Psoas muscle (tissue), 8 donors: ENCODE measurements around the gene FADS3. TPM values are rescaled to one million over a fixed set of nuclear protein-coding genes. Genes with fewer than 3 reads are reported as not detected.
A peak's percentile ranks its signal among the peaks of the same experiment; 100 is the strongest.

Experiments used
- ATAC-seq, 4 donors: fragments of 200-7000 bp; cut with Tn5 transposase; one replicate each; pipeline ENCODE4 v1.9.1; 2020; ENCODE audit warnings: moderate library complexity in 3 of 4, mild to moderate bottlenecking in 2 of 4
- DNase-seq, 2 donors: peaks; one replicate each; pipeline ENCODE4 v3.0.0-alpha.2; 2020
- H3K27ac ChIP-seq: fragments of 200-600 bp; one replicate; pipeline ENCODE4 v1.8.0; 2022
- H3K27me3 ChIP-seq, 3 donors: fragments of 200-600 bp in 1 of 3; one replicate each; pipeline versions ENCODE4 v1.6.1 to v1.8.0; 2013 to 2022; ENCODE audit warnings: low read length in 2 of 3, mild to moderate bottlenecking in 2 of 3, moderate library complexity in 1 of 3; ENCODE audit not compliant: insufficient read depth in 3 of 3
- H3K36me3 ChIP-seq, 2 donors: fragments of 200-600 bp in 1 of 2; one replicate each; pipeline versions ENCODE4 v1.6.1 to v1.8.0; 2013 to 2022; ENCODE audit warnings: low read depth in 1 of 2, mild to moderate bottlenecking in 1 of 2, moderate library complexity in 1 of 2; ENCODE audit not compliant: insufficient read depth in 1 of 2
- H3K4me1 ChIP-seq: fragments of 200-600 bp; one replicate; pipeline ENCODE4 v1.8.0; 2022
- H3K4me3 ChIP-seq: fragments of 200-600 bp; one replicate; pipeline ENCODE4 v1.8.0; 2022; ENCODE audit warnings: mild to moderate bottlenecking
- H3K9me3 ChIP-seq: fragments of 200-600 bp; one replicate; pipeline ENCODE4 v1.8.0; 2022
- CTCF ChIP-seq: fragments of 200-600 bp; IDR thresholded peaks from one replicate; pipeline ENCODE4 v1.8.0; 2022; ENCODE audit warnings: antibody characterized with exemption
- WGBS, 3 donors: extraction: QIAGEN DNeasy Blood & Tissue Kit; methylation state at CpG; one replicate each; pipeline versions ENCODE4 v1.1.6 to v1.1.7; 2013; 5-methylcytosine and 5-hydroxymethylcytosine counted together
- intact Hi-C, 2 donors: fragments of 100-400 bp; cut with DNase I; formaldehyde crosslinking; loops; one replicate each; pipeline versions ENCODE4 v1.11.0 to v1.14.2; 2022
- polyA plus RNA-seq, 3 donors: library from polyadenylated mRNA; stranded (reverse); fragments of 200-250 nt; gene quantifications; one replicate each; pipeline ENCODE4 v1.2.3, GENCODE V29; 2013
- total RNA-seq, 4 donors: library from RNA; stranded (reverse); fragmentation: NEBNext Ultra II Directional in 2 of 4; extraction: Animal tissue kit (Norgen Biotek cat#: 25700) in 2 of 4; gene quantifications; one replicate each; pipeline versions ENCODE4 v1.2.1 to v1.2.4, GENCODE V29; 2021 to 2023
- donor health status: healthy with polysubstance abuse.
- donor health status: DM: no; HTN: no; CAD: no; lungs with moderate emphysema.
- donor health status: Bipolar disorder and iron deficiency.
- donor health status: healthy.
- donor health status: DM: yes; HTN: yes; CAD: no.
- donor health status: DM: no; HTN: no; CAD: no.
- donor health status: DM: no; HTN: no; CAD: no.
- donor health status: DM: yes; HTN: yes; CAD: no.

The FADS3 gene
- total and polyA plus RNA-seq, 7 donors: 26.5 to 392 (median 53.9) TPM

DNA sequence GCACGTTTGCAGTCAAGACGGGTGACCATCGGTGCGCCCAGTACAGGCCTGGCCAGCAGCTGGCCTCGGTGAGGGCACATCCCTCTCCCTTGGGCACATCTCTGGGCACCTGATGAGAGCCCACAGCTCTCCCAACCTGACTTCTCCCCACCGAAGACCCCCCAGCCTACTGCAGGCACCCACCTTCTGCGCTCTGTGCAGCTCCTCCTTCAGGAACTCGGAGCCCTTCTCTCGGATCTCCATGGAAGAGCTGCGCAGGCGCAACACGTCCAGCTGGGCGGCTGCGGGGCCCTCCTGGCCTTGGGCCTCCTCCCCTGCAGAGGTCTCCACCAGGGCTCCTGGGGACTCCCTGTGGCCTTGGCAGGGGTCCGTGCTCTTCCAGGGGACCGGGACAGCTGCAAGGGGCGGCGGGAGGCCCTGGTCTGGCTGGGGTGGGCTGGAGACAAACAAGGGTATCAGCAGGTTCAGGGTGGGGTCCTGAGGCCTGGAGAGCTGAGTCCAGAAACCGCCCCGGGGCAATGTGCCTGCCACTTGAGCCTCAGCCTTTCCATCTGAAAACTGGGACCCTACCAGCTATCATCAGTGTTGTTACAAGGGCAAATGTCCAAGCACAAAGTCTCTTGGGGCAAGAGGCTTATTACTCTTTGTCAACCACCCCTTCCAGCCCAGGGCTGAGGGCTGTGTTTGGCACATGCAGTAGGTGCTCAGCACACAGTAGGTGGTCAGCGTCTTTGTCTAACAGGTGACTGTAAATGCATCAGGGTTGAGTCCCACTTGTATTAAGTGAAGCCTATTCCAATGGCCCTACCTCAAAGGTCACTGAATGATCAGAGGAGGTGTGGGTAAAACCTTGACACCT, 16.8 kb upstream of the FADS3 start:
- ATAC-seq (no peak), DNase-seq (peak; percentile 9 to 55)
- no peaks in the 10 kb centered on the region for H3K4me1 ChIP-seq
- intact Hi-C loops: no loop called here
- no peaks in the 10 kb centered on the region for H3K27me3 ChIP-seq
- H3K4me3 ChIP-seq: no peak overlapping the region
- peaks cover 0 to 8% of the 10 kb centered on the region in 2 donors for H3K36me3 ChIP-seq
- no peaks in the 10 kb centered on the region for H3K9me3 ChIP-seq
- H3K27ac ChIP-seq: no peak overlapping the region
- WGBS, 3 donors: 86 to 92% (median 88%) methylated on average over 20 to 21 of the region's 21 CpGs
- TF ChIP-seq CTCF: no peak

- H3K36me3 ChIP-seq: peaks cover 0 to 11% of the 10 kb centered on the region in 2 donors
- peak; percentile 7 to 35 for DNase-seq
These were observed 15.9 kb upstream of the FADS3 start for GRCh38 chr11:61907282-61907681.

DNA sequence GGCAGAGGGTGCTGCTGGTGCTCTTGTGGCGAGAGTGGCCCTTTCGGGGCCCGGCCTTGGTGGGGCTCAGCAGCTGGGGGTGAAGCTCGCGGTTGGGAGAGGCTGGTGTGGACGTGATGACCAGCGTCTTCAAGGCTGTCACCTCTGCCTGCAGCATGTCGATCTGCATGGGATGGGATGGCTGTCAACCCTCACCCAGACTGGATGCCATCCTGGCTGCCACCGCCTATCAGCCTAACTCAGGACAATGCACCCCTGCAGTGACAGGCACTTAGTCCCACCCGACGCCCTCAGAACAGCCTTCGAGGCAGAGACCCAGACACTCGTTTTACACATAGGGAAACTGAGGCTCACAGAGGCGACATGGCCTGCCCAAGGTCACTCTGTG, 15.2 kb upstream of the FADS3 start:
- WGBS, 3 donors: 89 to 92% (median 91%) methylated on average over 14 of the region's 14 CpGs

More at GRCh38 chr11:61907282-61907681, 15.9 kb upstream of the FADS3 start:
- no peak for ATAC-seq
- TF ChIP-seq CTCF: no peak
- intact Hi-C loops: no loop called here
- Histone ChIP-seq H3K27me3 (no peaks in the 10 kb centered on the region), H3K27ac (no peak overlapping the region), H3K9me3 (no peaks in the 10 kb centered on the region), H3K4me1 (no peaks in the 10 kb centered on the region), H3K4me3 (no peak overlapping the region)
- WGBS, 3 donors: 93 to 95% (median 94%) methylated on average over 14 to 19 of the region's 19 CpGs

DNA sequence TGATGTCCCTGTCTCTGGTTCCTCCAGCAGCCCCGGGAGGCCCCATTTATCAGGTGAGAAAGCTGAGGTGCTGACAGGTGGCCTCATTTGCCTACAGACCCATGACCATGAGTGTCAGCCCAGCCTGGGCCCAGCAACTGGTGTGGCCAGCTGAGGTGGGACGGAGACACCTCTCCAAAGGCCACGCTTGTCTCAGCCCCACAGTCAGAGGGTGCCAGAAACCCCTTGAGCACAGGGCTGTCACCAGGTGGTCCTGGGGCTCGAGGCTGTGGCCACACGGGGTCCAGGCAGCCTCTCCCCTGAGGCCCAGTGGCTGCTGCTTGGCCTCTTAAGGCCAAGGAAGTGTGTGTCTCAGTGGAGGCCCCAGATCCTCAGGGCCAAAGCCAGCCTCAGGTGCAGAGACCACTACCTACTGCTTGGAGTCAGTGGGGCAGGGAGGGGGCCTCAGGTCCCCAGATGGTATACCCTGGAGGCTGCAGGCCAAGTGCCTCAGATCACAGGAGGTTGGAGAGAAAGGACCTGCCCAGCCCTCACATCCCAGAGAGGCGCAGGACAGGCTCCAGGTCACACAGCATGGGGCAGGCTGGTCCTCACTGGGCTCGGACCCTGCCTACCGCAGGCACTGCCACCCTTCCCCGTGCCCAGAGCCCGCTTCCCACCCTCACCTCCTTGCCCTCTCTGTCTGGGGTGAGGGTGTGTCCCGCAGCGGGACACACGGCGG, 14.6 kb upstream of the FADS3 start:
- DNase-seq (no peak), ATAC-seq (no peak)
- 89 to 91% (median 90%) methylated on average over 13 to 14 of the region's 14 CpGs for WGBS, 3 donors
- H3K4me3 ChIP-seq: no peak overlapping the region
- no peak for TF ChIP-seq CTCF
- H3K9me3 ChIP-seq: no peaks in the 10 kb centered on the region
- H3K27ac ChIP-seq: no peak overlapping the region
- peaks cover 0 to 21% of the 10 kb centered on the region in 2 donors for H3K36me3 ChIP-seq
- intact Hi-C loops: no loop called here
- no peaks in the 10 kb centered on the region for H3K27me3 ChIP-seq
- no peaks in the 10 kb centered on the region for H3K4me1 ChIP-seq

More for the DNA sequence above, 15.2 kb upstream of the FADS3 start:
- intact Hi-C loops: no loop called here
- Histone ChIP-seq H3K4me3 (no peak overlapping the region), H3K4me1 (no peaks in the 10 kb centered on the region), H3K27me3 (no peaks in the 10 kb centered on the region), H3K36me3 (peaks cover 0 to 16% of the 10 kb centered on the region in 2 donors), H3K9me3 (no peaks in the 10 kb centered on the region), H3K27ac (no peak overlapping the region)
- ATAC-seq (no peak), DNase-seq (peak in 1 of 2 donors; percentile 5)
- no peak for TF ChIP-seq CTCF
